HG02763 (cell line): ENCODE measurements around the gene EHMT1.

ENCODE experiments used
- ATAC-seq: cut with Tn5 transposase; IDR thresholded peaks from one replicate; pipeline ENCODE4 v1.9.1; 2021; ENCODE audit warnings: mild to moderate bottlenecking, moderate library complexity; ENCODE audit not compliant: unreplicated experiment

Gene EHMT1

DNA sequence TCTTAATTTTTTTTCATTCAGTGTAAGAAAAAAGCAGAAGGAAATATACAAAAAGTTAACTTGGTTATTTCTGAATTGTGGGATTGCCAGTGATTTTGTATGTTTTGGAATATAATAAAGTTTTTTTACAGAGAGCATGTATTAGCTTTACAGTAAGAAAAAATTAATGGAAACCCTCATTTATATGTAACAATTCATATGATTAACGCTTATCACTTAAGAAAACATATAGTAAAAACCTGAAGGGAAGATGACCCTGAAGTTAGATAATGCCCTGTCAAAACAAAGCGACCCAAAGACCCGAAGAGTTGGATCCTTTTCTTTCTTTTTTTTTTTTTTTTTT, 52.4 kb downstream of the EHMT1 start:
- ATAC-seq, result no peak

DNA sequence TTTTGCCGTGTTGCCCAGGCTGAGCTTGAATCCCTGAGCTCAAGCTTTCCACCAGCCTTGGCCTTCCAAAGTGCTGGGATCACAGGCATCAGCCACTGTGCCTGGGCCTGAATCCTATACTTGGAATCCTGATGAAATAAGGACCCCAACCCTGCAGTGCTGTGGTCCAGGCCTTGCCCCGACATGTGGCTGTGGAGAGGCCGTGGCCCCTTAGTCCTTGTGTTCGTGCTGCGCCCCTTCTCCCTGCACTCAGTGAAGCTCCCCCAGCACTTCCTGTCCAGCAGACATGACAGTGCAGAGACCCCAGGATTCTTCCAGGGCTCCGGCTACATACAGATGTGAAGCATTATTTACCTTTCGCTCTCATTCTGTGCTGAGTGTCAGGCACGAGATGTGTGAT, 52.9 kb downstream of the EHMT1 start:
- ATAC-seq, result no peak

GRCh38 chr9:137672907-137673791, 54.3 kb downstream of the EHMT1 start:
- peak; percentile 73 for ATAC-seq

DNA sequence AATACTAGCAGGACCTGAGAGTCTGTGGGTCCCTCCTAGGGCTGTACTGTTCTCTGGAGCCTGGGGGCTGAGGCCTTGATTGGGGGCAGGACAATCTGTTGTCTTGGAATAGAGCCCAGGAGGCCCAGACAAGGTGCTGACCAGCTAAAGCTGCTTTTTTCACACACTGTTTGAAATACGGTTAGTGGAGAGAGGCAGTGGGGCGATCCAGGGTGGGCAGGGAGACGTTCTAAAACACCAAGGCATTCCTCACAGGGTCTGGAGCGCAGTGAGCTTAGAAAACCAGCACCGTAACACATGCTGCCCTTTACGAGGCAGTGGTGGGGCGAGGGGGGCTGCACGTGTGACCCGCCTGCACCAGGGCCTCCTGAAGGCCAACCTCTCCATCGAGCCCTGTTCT, 55.1 kb downstream of the EHMT1 start:
- no peak for ATAC-seq

DNA sequence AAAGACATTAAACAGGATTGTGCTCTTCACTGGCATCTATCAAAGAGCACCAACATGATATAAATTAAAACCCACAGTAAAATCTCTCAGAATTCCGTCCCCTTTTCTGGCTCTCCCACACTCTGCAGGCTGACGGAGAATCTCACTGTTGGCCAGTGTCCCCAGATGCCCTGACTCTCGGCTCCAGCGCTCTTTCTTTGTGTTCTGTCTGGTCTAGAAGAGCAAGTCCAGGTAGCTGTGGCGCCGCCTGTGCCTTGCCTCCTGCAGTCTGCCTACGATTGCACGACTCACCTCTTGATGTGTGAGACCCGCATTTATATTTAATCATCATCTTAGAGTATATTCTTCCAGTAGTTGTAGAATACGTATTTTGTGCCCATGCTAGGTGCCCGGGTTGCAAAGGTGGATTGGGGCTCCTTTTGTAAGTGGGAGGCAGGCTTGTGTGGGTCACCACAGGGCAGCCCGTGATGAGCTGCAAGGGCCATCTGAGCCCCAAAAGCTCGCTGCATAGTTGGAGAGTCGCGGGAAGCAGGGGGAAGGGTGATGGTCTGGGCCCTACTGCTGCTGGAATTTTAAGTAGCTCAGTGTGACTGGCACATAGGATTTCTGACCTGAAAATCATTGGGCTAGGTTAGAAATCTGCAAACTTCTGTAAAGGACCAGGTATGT, 55.6 kb downstream of the EHMT1 start:
- no peak for ATAC-seq

GRCh38 chr9:137674976-137675320, 56.1 kb downstream of the EHMT1 start:
- no peak for ATAC-seq

- no peak for ATAC-seq
Measured at GRCh38 chr9:137676998-137677397, 58.2 kb downstream of the EHMT1 start.

- ATAC-seq, result no peak
Measured at GRCh38 chr9:137678202-137678601, 59.4 kb downstream of the EHMT1 start.

GRCh38 chr9:137679249-137679648, 60.4 kb downstream of the EHMT1 start:
- ATAC-seq, result no peak

GRCh38 chr9:137679695-137680305, 61.0 kb downstream of the EHMT1 start:
- ATAC-seq, result no peak

- no peak for ATAC-seq
Measured at GRCh38 chr9:137680444-137681358, 61.9 kb downstream of the EHMT1 start.

- no peak for ATAC-seq
Measured at GRCh38 chr9:137682428-137683105, 63.8 kb downstream of the EHMT1 start.

DNA sequence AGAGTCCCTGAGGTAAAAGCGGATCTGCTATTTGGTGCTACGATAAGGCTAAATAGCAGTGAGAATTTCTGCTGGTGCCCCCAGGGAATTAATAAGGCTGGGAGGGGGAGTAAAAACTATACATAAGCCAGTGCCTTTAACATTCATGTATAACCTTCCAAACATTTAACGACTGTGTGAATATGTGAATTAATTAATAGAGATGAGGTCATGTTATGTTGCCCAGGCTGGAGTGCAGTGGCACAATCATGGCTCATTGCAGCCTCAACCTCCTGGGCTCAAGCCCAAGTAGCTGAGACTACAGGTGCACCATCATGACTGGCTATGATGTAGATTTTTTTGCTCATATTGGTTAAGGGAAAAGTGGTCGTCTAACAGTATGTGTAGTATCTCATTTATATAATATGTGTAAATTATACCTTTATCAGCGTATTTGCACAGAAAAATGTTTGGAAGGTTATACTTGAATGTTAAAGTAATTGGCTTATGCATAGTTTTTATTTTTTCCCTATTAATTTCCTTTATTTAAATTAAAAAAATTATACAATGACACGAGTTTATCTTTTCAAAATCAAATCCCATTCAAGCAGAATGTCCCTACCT, 64.6 kb downstream of the EHMT1 start:
- ATAC-seq, result no peak

GRCh38 chr9:137685035-137685740, 66.4 kb downstream of the EHMT1 start:
- no peak for ATAC-seq

DNA sequence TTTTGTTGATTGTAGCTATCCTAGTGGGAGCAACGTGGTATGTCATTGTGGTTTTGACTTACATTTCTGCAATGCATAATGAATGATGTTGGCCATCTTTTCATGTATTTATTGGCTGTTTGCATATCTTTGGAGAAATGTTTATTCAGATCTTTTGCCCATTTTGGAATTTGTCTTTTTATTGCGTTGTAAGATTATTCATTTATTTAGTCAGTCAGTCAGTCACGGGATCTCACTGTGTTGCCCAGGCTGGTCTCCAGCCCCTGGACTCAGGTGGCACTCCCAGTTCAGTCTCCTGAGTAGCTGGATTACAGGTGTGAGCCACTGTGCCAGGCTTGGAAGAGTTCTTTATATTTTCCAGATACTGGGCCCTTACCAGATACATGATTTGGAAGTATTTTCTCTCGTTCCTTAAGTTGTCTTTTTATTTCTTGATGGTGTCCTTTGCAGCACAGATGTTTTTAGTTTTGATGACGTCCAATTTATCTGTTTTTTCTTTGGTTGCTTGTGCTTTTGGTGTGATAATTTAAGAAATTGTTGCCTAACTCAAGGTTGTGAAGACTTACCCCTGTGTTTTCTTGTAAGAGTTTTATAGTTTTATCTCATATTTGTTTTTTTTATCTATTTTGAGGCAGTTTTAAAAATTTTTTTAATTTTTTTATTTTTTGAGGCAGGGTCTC, 67.1 kb downstream of the EHMT1 start:
- ATAC-seq, result no peak

GRCh38 chr9:137688261-137688660, 69.5 kb downstream of the EHMT1 start:
- no peak for ATAC-seq

- no peak for ATAC-seq
Measured at GRCh38 chr9:137688725-137689124, 69.9 kb downstream of the EHMT1 start.

- no peak for ATAC-seq
Measured at GRCh38 chr9:137689745-137690529, 71.1 kb downstream of the EHMT1 start.
